Measurements from ENCODE around the gene IQCH. TPM values are rescaled to one million over a fixed set of nuclear protein-coding genes. Genes with fewer than 3 reads are reported as not detected.
"Not testable (repeated sequence)": the region's sequence is repeated elsewhere in the genome, so short reads cannot be mapped to it uniquely, and the experiment has no call there.

IQCH gene
- polyA plus RNA-seq, 2 of the 4 experiments (the other 2 are of a cell fraction) = 1.5 to 3.8 TPM

DNA sequence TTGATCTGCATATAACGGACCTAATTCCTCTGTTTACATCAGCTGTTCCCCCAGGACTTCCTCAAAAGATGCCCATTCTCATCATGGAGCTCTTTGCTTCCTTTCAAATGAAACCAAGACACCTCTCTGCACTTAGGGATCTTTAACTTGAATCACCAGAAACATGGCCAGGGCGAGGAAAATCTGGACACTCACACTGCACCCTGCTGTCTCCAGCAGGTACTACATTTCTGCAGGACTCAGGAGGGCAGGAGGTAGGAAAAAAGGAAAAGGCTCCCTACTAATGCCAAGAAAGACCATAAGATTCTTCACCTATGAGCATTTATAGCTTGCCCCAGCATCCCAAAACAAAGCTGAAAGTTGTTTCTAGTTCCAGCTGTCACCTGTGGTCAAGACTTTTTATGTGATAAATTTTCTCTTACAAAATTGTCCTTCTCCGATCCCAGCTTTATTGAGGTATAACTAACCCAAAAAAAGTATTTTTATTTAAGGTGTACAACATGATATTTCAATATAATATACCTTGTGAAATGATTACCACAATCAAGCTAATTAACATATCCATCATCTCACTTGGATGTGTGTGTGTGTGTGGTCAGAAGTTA, 179.0 kb downstream of the IQCH start:
- Histone ChIP-seq H3K9me3 (no peaks in the 10 kb centered on the region), H3K4me2 (no peak overlapping the region), H3K4me3 (no peak overlapping the region), H3K4me1 (peaks cover 8% of the 10 kb centered on the region), H3K27ac (no peak overlapping the region)
- TF ChIP-seq SMC3 (IDR thresholded peaks at IDR 0.05) = peak; percentile 80
- TF ChIP-seq, protein P1, sequence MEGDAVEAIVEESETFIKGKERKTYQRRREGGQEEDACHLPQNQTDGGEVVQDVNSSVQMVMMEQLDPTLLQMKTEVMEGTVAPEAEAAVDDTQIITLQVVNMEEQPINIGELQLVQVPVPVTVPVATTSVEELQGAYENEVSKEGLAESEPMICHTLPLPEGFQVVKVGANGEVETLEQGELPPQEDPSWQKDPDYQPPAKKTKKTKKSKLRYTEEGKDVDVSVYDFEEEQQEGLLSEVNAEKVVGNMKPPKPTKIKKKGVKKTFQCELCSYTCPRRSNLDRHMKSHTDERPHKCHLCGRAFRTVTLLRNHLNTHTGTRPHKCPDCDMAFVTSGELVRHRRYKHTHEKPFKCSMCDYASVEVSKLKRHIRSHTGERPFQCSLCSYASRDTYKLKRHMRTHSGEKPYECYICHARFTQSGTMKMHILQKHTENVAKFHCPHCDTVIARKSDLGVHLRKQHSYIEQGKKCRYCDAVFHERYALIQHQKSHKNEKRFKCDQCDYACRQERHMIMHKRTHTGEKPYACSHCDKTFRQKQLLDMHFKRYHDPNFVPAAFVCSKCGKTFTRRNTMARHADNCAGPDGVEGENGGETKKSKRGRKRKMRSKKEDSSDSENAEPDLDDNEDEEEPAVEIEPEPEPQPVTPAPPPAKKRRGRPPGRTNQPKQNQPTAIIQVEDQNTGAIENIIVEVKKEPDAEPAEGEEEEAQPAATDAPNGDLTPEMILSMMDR (IDR thresholded peaks at IDR 0.05) = peak; percentile 71
- peak; percentile 78 to 91 for TF ChIP-seq RAD21 (conservative IDR thresholded peaks at IDR 0.05 in 1 of 2, IDR thresholded peaks at IDR 0.05 in 1 of 2)
- TF ChIP-seq ZSCAN20 (CRISPR knock-in tag; IDR thresholded peaks at IDR 0.05) = no peak
- no peak for TF ChIP-seq EHF (CRISPR knock-in tag; IDR thresholded peaks at IDR 0.05)
- CTCF ChIA-PET = interaction anchor here (0.7 to 2.8 kb wide), 38 partner anchors 8 to 492 kb away, joined by 3 to 22 read pairs (median 4); no protein-coding TSS in a partner anchor
- POLR2A ChIA-PET = no interaction called here
- no peak for FAIRE-seq
- WGBS (ENCODE audit: missing lambda C conversion rate) = 42% methylated on average over 3 of the region's 3 CpGs
- peak; percentile 69 to 82 for DNase-seq (ENCODE audit: low read depth in 1 of 2, low spot score in 1 of 2)
- peak; percentile 89 to 96 for ATAC-seq

DNA sequence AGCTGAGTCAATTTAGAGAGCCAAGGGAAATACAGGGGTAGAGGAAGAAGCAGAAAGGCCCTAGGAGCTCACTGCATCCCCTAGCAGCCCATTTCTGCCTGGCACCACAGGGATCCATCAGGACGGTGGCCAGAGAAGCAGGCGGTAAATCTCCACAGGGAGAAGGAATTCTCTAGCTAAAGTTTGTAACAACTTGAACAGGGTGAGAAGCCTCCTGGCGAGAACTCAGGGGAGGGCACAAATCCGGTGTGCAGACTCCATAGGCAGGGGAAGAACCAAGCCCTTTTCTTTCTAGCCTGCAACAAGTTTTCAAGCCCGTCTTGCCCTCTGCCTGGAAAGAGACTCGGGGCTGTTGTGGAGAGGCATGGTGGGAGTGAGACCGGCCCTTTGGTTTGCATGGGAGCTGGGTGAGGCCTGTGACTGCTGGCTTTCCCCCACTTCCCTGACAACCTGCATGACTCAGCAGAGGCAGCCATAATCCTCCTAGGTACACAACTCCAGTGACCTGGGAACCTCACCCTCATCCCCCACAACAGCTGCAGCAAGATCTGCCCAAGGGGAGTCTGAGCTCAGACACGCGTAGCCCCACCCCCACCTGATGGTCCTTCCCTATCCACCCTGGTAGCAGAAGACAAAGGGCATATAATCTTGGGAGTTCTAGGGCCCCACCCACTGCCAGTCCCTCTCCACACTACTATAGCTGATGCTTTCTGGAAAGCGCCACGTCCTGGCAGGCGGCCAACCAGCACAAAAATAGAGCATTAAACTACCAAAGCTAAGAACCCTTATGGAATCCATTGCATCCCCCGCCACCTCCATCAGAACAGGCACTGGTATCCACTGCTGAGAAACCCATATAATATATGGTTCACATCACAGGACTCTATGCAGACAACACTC, 182.0 kb downstream of the IQCH start:
- CTCF ChIA-PET = interaction anchor here (0.7 to 2.3 kb wide), 7 partner anchors 10 to 1966 kb away, joined by 3 to 11 read pairs (median 5); no protein-coding TSS in a partner anchor
- H3K9me3 ChIP-seq; ATAC-seq; DNase-seq (ENCODE audit: low read depth in 1 of 2, low spot score in 1 of 2); FAIRE-seq; H3K4me3 ChIP-seq; POLR2A ChIA-PET; H3K4me1 ChIP-seq: not testable (repeated sequence)
- H3K27ac ChIP-seq = peak overlapping the region in 1 of 2 experiments; percentile 19; a peak in 3 of 6 replicates
- WGBS (ENCODE audit: missing lambda C conversion rate) = 93% methylated on average over 13 of the region's 13 CpGs
- 0 out of 3 replicates have a peak overlapping the region, but pooled peaks have one; percentile 11 for H3K4me2 ChIP-seq

DNA sequence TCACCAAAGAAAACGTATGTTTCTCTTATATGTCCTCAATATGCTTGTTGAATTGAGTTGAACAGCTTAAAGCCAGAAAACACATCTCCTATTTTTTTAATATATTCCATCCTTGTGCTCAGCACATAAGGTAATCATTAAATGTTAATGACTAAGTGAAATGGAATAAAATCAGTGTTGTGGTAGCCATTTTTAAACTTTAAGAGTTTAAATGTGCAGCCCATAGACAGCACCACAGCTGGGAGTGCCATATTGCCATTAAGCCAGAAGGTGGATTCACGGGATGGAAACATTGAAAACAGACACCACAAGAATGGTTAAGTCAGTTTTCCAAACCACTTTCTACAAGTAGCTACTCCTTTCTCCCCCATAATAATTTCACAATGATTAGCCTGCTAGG, 189.5 kb downstream of the IQCH start:
- Histone ChIP-seq H3K4me1 (no peaks in the 10 kb centered on the region), H3K4me3 (no peak overlapping the region), H3K27ac (no peak overlapping the region), H3K9me3 (no peaks in the 10 kb centered on the region), H3K4me2 (no peak overlapping the region)
- no peak for FAIRE-seq
- no peak for DNase-seq (ENCODE audit: low read depth in 1 of 2, low spot score in 1 of 2)
- no peak for TF ChIP-seq FOSL2 (IDR thresholded peaks at IDR 0.05)
- TF ChIP-seq FOSL2 (CRISPR knock-in tag; IDR thresholded peaks at IDR 0.05) = no peak
- WGBS (ENCODE audit: missing lambda C conversion rate) = 71% methylated on average over 2 of the region's 2 CpGs
- ChIA-PET POLR2A (no interaction called here), CTCF (interaction anchor here (1.0 to 6.5 kb wide), 6 partner anchors 9 to 593 kb away, joined by 3 to 63 read pairs (median 3); no protein-coding TSS in a partner anchor)
- no peak for ATAC-seq

DNA sequence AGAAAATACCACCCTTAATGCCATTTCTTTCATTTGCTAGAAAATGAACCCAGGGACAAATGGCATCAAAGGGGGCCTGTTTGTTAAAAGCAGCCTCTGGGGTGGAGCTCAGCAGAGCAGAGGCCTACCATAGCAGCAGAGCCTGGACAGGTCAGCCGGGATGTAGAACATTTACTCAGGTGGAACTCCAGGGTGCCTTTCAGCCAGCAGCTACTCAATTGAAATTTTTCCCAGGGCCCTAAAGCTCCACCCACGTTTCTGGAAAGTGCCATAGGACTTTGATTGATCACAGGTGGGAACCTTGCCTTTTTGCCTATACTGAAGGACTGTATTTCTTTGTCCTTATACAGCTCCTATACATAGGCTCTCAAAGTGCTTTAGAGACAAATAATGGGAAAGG, 191.9 kb downstream of the IQCH start:
- no peak for ATAC-seq
- 52% methylated on average over 2 of the region's 2 CpGs for WGBS (ENCODE audit: missing lambda C conversion rate)
- no peak for DNase-seq (ENCODE audit: low read depth in 1 of 2, low spot score in 1 of 2)
- no peak overlapping the region for H3K4me2 ChIP-seq
- H3K4me1 ChIP-seq = no peaks in the 10 kb centered on the region
- ChIA-PET CTCF (interaction anchor here (0.6 to 6.5 kb wide), 6 partner anchors 10 to 91 kb away, joined by 3 to 63 read pairs (median 4); no protein-coding TSS in a partner anchor), POLR2A (no interaction called here)
- no peaks in the 10 kb centered on the region for H3K9me3 ChIP-seq
- TF ChIP-seq HDAC2 (IDR thresholded peaks at IDR 0.05) (no peak), ZFP36 (IDR thresholded peaks at IDR 0.05; ENCODE audit: borderline replicate concordance, partially characterized antibody) (no peak), PHF8 (IDR thresholded peaks at IDR 0.05; ENCODE audit: borderline replicate concordance, low read depth) (no peak), TFCP2L1 (CRISPR knock-in tag; IDR thresholded peaks at IDR 0.05) (no peak), CEBPB (IDR thresholded peaks at IDR 0.05) (no peak)
- FAIRE-seq = no peak
- H3K4me3 ChIP-seq = no peak overlapping the region
- H3K27ac ChIP-seq = no peak overlapping the region

DNA sequence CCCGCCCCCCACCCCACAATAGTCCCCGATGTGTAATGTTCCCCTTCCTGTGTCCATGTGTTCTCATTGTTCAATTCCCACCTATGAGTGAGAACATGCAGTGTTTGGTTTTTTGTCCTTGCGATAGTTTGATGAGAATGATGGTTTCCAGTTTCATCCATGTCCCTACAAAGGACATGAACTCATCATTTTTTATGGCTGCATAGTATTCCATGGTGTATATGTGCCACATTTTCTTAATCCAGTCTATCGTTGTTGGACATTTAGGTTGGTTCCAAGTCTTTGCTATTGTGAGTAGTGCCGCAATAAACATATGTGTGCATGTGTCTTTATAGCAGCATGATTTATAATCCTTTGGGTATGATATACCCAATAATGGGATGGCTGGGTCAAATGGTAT, 193.8 kb downstream of the IQCH start:
- H3K4me2 ChIP-seq; DNase-seq (ENCODE audit: low read depth in 1 of 2, low spot score in 1 of 2); H3K4me3 ChIP-seq; H3K4me1 ChIP-seq; ATAC-seq; H3K27ac ChIP-seq; FAIRE-seq; H3K9me3 ChIP-seq; POLR2A ChIA-PET: not testable (repeated sequence)
- WGBS (ENCODE audit: missing lambda C conversion rate) = 57% methylated on average over 4 of the region's 5 CpGs
- CTCF ChIA-PET = interaction anchor here (1.0 to 6.5 kb wide), 3 partner anchors 8 to 15 kb away, joined by 3 to 63 read pairs (median 13); no protein-coding TSS in a partner anchor

DNA sequence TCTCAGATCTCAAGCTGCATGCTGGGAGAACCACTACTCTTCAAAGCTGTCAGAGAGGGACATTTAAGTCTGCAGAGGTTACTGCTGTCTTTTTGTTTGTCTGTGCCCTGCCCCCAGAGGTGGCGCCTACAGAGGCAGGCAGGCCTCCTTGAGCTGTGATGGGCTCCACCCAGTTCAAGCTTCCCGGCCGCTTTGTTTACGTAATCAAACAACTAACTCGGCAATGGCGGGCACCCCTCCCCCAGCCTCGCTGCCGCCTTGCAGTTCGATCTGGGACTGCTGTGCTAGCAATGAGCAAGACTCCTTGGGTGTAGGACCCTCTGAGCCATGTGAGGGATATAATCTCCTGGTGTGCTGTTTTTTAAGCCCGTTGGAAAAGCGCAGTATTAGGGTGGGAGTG, 199.1 kb downstream of the IQCH start:
- DNase-seq (ENCODE audit: low read depth in 1 of 2, low spot score in 1 of 2); H3K9me3 ChIP-seq; H3K4me2 ChIP-seq; H3K27ac ChIP-seq; POLR2A ChIA-PET; H3K4me3 ChIP-seq; CTCF ChIA-PET; ATAC-seq; H3K4me1 ChIP-seq; FAIRE-seq: not testable (repeated sequence)
- WGBS (ENCODE audit: missing lambda C conversion rate) = 81% methylated on average over 11 of the region's 11 CpGs

Measured in A549 (cell line).